ENCODE results near the gene PTPRM.

- TF ChIP-seq, protein P1, sequence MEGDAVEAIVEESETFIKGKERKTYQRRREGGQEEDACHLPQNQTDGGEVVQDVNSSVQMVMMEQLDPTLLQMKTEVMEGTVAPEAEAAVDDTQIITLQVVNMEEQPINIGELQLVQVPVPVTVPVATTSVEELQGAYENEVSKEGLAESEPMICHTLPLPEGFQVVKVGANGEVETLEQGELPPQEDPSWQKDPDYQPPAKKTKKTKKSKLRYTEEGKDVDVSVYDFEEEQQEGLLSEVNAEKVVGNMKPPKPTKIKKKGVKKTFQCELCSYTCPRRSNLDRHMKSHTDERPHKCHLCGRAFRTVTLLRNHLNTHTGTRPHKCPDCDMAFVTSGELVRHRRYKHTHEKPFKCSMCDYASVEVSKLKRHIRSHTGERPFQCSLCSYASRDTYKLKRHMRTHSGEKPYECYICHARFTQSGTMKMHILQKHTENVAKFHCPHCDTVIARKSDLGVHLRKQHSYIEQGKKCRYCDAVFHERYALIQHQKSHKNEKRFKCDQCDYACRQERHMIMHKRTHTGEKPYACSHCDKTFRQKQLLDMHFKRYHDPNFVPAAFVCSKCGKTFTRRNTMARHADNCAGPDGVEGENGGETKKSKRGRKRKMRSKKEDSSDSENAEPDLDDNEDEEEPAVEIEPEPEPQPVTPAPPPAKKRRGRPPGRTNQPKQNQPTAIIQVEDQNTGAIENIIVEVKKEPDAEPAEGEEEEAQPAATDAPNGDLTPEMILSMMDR (IDR thresholded peaks at IDR 0.05): no peak
- TF ChIP-seq POLR2A (IDR thresholded peaks at IDR 0.05) (no peak), POLR2AphosphoS5 (IDR thresholded peaks at IDR 0.05) (peak; percentile 26), EP300 (IDR thresholded peaks at IDR 0.05) (no peak)
Observed at GRCh38 chr18:7812431-7813063, 245.4 kb downstream of the PTPRM start.

All from gastroesophageal sphincter (tissue), 3 donors.